GM12878 (cell line): ENCODE data around the gene F12. TPM values are rescaled to one million over a fixed set of nuclear protein-coding genes. Genes with fewer than 3 reads are reported as not detected.

Experiments
- BACH1 ChIP-seq: fragments of 450-650 bp; IDR thresholded peaks from 2 replicates; pipeline ENCODE4 v1.6.1; 2017; ENCODE audit warnings: mild to moderate bottlenecking, borderline replicate concordance
- BCL11A ChIP-seq: IDR thresholded peaks from 2 replicates; pipeline ENCODE4 v1.6.1; 2011; ENCODE audit warnings: low read depth, low read length
- BRCA1 ChIP-seq: IDR thresholded peaks from 2 replicates; pipeline ENCODE4 v1.6.1; 2011; ENCODE audit warnings: low read depth, low read length, improper control_type of control experiment
- CEBPB ChIP-seq, 2 experiments: fragments of 150-350 bp in 1 of 2; IDR thresholded peaks; 2 replicates each; pipeline ENCODE4 v1.6.1; 2012 to 2014; ENCODE audit warnings: low read depth in 2 of 2, low read length in 2 of 2, borderline replicate concordance in 1 of 2, inconsistent platforms in 1 of 2
- CTCF ChIP-seq, 3 experiments: IDR thresholded peaks in 2 of 3; conservative IDR thresholded peaks in 1 of 3; 2 replicates each; pipeline ENCODE4 v1.5.1; 2011; ENCODE audit warnings: low read depth in 3 of 3, low read length in 3 of 3, mild to moderate bottlenecking in 3 of 3, control low read depth in 2 of 3, moderate library complexity in 2 of 3, inconsistent platforms in 1 of 3, mixed read lengths in 1 of 3; ENCODE audit not compliant: control insufficient read depth in 2 of 3, insufficient read depth in 1 of 3; ENCODE audit errors: extremely low read depth in 1 of 3
- DPF2 ChIP-seq: fragments of 450-650 bp; IDR thresholded peaks from 2 replicates; pipeline ENCODE4 v1.6.1; 2017; ENCODE audit warnings: mild to moderate bottlenecking
- GABPA ChIP-seq: IDR thresholded peaks from 2 replicates; pipeline ENCODE4 v1.6.1; 2014; ENCODE audit warnings: antibody characterized with exemption, low read depth, mild to moderate bottlenecking, inconsistent platforms
- GATAD2B ChIP-seq: fragments of 450-650 bp; conservative IDR thresholded peaks from 2 replicates; pipeline ENCODE4 v1.6.1; 2017; ENCODE audit warnings: low read depth, mild to moderate bottlenecking, moderate library complexity
- HSF1 ChIP-seq: fragments of 150-350 bp; IDR thresholded peaks from 2 replicates; pipeline ENCODE4 v1.6.1; 2014; ENCODE audit warnings: mild to moderate bottlenecking, low read depth, low read length
- IKZF1 ChIP-seq: fragments of 450-650 bp; conservative IDR thresholded peaks from 2 replicates; pipeline ENCODE4 v1.6.1; 2017; ENCODE audit warnings: antibody characterized with exemption, mild to moderate bottlenecking
- KLF5 ChIP-seq: fragments of 450-650 bp; IDR thresholded peaks from 2 replicates; pipeline ENCODE4 v1.6.1; 2014; ENCODE audit warnings: mild to moderate bottlenecking; ENCODE audit not compliant: partially characterized antibody
- MXI1 ChIP-seq: fragments of 150-350 bp; IDR thresholded peaks from 2 replicates; pipeline ENCODE4 v1.6.1; 2011; ENCODE audit warnings: low read depth, mild to moderate bottlenecking, inconsistent platforms, low read length, improper control_type of control experiment
- RAD21 ChIP-seq: IDR thresholded peaks from 2 replicates; pipeline ENCODE4 v1.6.1; 2011; ENCODE audit warnings: mild to moderate bottlenecking, low read depth, low read length, moderate library complexity; ENCODE audit not compliant: insufficient read depth
- RELB ChIP-seq: fragments of 450-650 bp; IDR thresholded peaks from 2 replicates; pipeline ENCODE4 v1.6.1; 2017; ENCODE audit warnings: low read depth, mild to moderate bottlenecking, moderate library complexity
- SP1 ChIP-seq: IDR thresholded peaks from one replicate; pipeline ENCODE4 v1.6.1; 2011; ENCODE audit warnings: low read depth, low read length
- TCF3 ChIP-seq: IDR thresholded peaks from 2 replicates; pipeline ENCODE4 v1.6.1; 2012; ENCODE audit warnings: low read depth, mild to moderate bottlenecking, low read length, borderline replicate concordance; ENCODE audit not compliant: insufficient read depth
- ZBTB40 ChIP-seq: fragments of 450-650 bp; IDR thresholded peaks from 2 replicates; pipeline ENCODE4 v1.6.1; 2016; ENCODE audit warnings: mild to moderate bottlenecking, moderate library complexity, borderline replicate concordance
- ZNF24 ChIP-seq: fragments of 450-650 bp; IDR thresholded peaks from 2 replicates; pipeline ENCODE4 v1.6.1; 2017; ENCODE audit warnings: antibody characterized with exemption, mild to moderate bottlenecking
- ZNF274 ChIP-seq: IDR thresholded peaks from one replicate; pipeline ENCODE4 v1.8.0; 2011; ENCODE audit not compliant: insufficient read length, insufficient read depth
- polyA plus RNA-seq, 11 experiments: library from polyadenylated mRNA; depleted of rRNA in 4 of 11; unstranded in 6 of 11; stranded (reverse) in 5 of 11; fragments of >200 nt; fragmentation: Nextera tagmentation in 4 of 11; fragmentation: Illumina TruSeq in 1 of 11; extraction: Ambion mirVana in 4 of 11; extraction: Trizol in 1 of 11; gene quantifications; 1 replicate in 1 of 11; 2 replicates in 10 of 11; pipeline versions ENCODE4 v1.2.1 to v1.2.3, GENCODE V29; 2011 to 2016; ENCODE audit warnings: inconsistent platforms in 2 of 11, missing spikeins in 2 of 11, low read depth in 1 of 11
- total RNA-seq, 4 experiments: library from RNA; depleted of rRNA in 3 of 4; stranded (reverse); fragments of >200 nt in 3 of 4; fragmentation: Illumina TruSeq in 1 of 4; extraction: Trizol in 1 of 4; gene quantifications; 2 replicates each; pipeline versions ENCODE4 v1.2.1 to v1.2.3, GENCODE V29; 2013 to 2021

F12 gene
- total and polyA plus RNA-seq, 10 of the 15 experiments (the other 5 are each of a cell fraction or from before 2014, with no cell fraction given) = 0.25 to 11.3 (median 5.5) TPM

GRCh38 chr5:177455036-177455660 is 45.8 kb upstream of the F12 start (continued):
- no peak for TF ChIP-seq RELB
- TF ChIP-seq HSF1 = no peak
- TF ChIP-seq IKZF1 = peak; percentile 52
- TF ChIP-seq CEBPB (IDR thresholded peaks at IDR 0.05; ENCODE audit: borderline replicate concordance in 1 of 2, low read depth in 2 of 2, low read length in 2 of 2) = no peak
- TF ChIP-seq TCF3 = peak; percentile 88
- peak; percentile 56 for TF ChIP-seq KLF5
- TF ChIP-seq DPF2 = peak; percentile 72
- no peak for TF ChIP-seq BCL11A
- TF ChIP-seq MXI1 = no peak; the same call in 1 of the 2 replicates
- TF ChIP-seq CTCF (IDR thresholded peaks at IDR 0.05 in 2 of 3, conservative IDR thresholded peaks at IDR 0.05 in 1 of 3; ENCODE audit: control insufficient read depth in 2 of 3, extremely low read depth in 1 of 3, insufficient read depth in 1 of 3, low read depth in 3 of 3, low read length in 3 of 3) = peak; percentile 68 to 85 (median 80)
- no peak for TF ChIP-seq GABPA
- TF ChIP-seq GATAD2B = peak; percentile 86
- peak; percentile 52; the same call in 1 of the 2 replicates for TF ChIP-seq ZNF24
- TF ChIP-seq SP1 = peak; percentile 53
- TF ChIP-seq ZNF274 = no peak
- peak; percentile 29; the same call in 1 of the 2 replicates for TF ChIP-seq RAD21
- no peak for TF ChIP-seq BRCA1
- peak; percentile 83 for TF ChIP-seq BACH1
- no peak for TF ChIP-seq ZBTB40
- TF ChIP-seq, all 136 proteins: peak for 44
